Adrenal gland (tissue), 5 donors: ENCODE measurements around the gene OSBPL2.

Experiments used
- POLR2A ChIP-seq, 2 donors: fragments of 450-650 bp; IDR thresholded peaks; one replicate each; pipeline ENCODE4 v1.6.1; 2017; ENCODE audit warnings: antibody characterized with exemption in 2 of 2, mild to moderate bottlenecking in 2 of 2, moderate library complexity in 1 of 2
- TF ChIP-seq, protein P1 (sequence below), 6 experiments: fragments of 450-650 bp in 4 of 6; fragments of 200-600 bp in 2 of 6; sonication (generic) in 1 of 6; IDR thresholded peaks; 1 replicate in 5 of 6; 2 replicates in 1 of 6; pipeline versions ENCODE4 v1.5.1 to v1.8.0; 2016 to 2021; ENCODE audit warnings: antibody characterized with exemption in 6 of 6, mild to moderate bottlenecking in 2 of 6, moderate library complexity in 1 of 6
- donor health status: DM: no; HTN: no; CAD: no.

DNA sequence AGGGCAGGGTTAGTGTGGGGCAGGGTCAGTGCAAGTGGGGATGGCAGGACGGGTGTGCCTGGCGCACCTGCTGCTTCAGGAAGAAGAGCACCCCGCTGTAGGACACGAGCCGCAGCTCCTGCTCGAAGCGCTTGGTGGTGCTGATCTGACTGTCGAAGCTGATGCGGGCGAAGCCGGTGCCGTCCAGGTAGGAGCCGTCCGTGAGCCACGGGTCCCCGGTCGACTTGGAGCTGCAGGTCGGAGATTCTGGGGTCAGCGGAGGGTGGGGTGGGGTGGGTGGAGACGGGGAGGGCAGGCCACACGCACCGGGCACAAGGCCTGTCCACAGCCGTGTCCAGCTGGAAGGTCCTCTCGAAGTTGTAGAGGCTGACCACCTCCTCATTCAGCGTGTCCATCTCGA lies 74.7 kb downstream of the OSBPL2 start:
- TF ChIP-seq POLR2A (IDR thresholded peaks at IDR 0.05), result no peak
- TF ChIP-seq, protein P1, sequence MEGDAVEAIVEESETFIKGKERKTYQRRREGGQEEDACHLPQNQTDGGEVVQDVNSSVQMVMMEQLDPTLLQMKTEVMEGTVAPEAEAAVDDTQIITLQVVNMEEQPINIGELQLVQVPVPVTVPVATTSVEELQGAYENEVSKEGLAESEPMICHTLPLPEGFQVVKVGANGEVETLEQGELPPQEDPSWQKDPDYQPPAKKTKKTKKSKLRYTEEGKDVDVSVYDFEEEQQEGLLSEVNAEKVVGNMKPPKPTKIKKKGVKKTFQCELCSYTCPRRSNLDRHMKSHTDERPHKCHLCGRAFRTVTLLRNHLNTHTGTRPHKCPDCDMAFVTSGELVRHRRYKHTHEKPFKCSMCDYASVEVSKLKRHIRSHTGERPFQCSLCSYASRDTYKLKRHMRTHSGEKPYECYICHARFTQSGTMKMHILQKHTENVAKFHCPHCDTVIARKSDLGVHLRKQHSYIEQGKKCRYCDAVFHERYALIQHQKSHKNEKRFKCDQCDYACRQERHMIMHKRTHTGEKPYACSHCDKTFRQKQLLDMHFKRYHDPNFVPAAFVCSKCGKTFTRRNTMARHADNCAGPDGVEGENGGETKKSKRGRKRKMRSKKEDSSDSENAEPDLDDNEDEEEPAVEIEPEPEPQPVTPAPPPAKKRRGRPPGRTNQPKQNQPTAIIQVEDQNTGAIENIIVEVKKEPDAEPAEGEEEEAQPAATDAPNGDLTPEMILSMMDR (IDR thresholded peaks at IDR 0.05), result no peak
